Left lung (tissue), 10 donors: ENCODE results near the gene MEGF9. TPM values are rescaled to one million over a fixed set of nuclear protein-coding genes. Genes with fewer than 3 reads are reported as not detected.

ENCODE experiments used
- ATAC-seq: fragments of 200-7000 bp; cut with Tn5 transposase; one replicate; pipeline ENCODE4 v1.9.1; 2020; ENCODE audit warnings: moderate library complexity
- DNase-seq, 4 donors: peaks; one replicate each; pipeline ENCODE4 v3.0.0-alpha.2; 2013 to 2020
- H3K27ac ChIP-seq, 2 donors: fragments of 200-600 bp; sonication (generic) in 1 of 2; one replicate each; pipeline versions ENCODE4 v1.5.0 to v1.8.0; 2020 to 2021
- H3K27me3 ChIP-seq, 2 donors: fragments of 200-600 bp; sonication (generic) in 1 of 2; one replicate each; pipeline versions ENCODE4 v1.5.0 to v1.8.0; 2020 to 2021
- H3K36me3 ChIP-seq, 2 donors: fragments of 200-600 bp; sonication (generic) in 1 of 2; one replicate each; pipeline versions ENCODE4 v1.5.0 to v1.8.0; 2020 to 2021
- H3K4me1 ChIP-seq, 2 donors: fragments of 200-600 bp; one replicate each; pipeline ENCODE4 v1.8.0; 2021
- H3K4me3 ChIP-seq, 2 donors: fragments of 200-600 bp; sonication (generic) in 1 of 2; one replicate each; pipeline versions ENCODE4 v1.5.0 to v1.8.0; 2020 to 2021; ENCODE audit warnings: mild to moderate bottlenecking in 1 of 2
- H3K9me3 ChIP-seq, 2 donors: fragments of 200-600 bp; sonication (generic) in 1 of 2; one replicate each; pipeline versions ENCODE4 v1.5.0 to v1.8.0; 2020 to 2021
- intact Hi-C, 2 donors: fragments of 100-400 bp; cut with DNase I; formaldehyde crosslinking; loops; one replicate each; pipeline versions ENCODE4 v1.11.2 to v1.14.2; 2022
- polyA plus RNA-seq, 6 donors: library from polyadenylated mRNA; unstranded; fragments of 120-200 nt; gene quantifications; one replicate each; pipeline ENCODE4 v1.2.1, GENCODE V29; 2013; ENCODE audit not compliant: insufficient read length in 6 of 6
- total RNA-seq, 2 donors: library from RNA; stranded (reverse); fragmentation: NEBNext Ultra II Directional; extraction: Animal tissue kit (Norgen Biotek cat#: 25700); gene quantifications; one replicate each; pipeline ENCODE4 v1.2.1, GENCODE V29; 2021
- TF ChIP-seq, protein P1 (sequence below), 2 donors: fragments of 200-600 bp; sonication (generic) in 1 of 2; IDR thresholded peaks; one replicate each; pipeline versions ENCODE4 v1.5.0 to v1.8.0; 2021; ENCODE audit warnings: antibody characterized with exemption in 2 of 2
- donor health status: DM: no; HTN: yes; CAD: no.
- donor health status: DM: no; HTN: no; CAD: no.

Gene MEGF9
- total and polyA plus RNA-seq, 8 donors, result 13.8 to 103 (median 15.3) TPM

DNA sequence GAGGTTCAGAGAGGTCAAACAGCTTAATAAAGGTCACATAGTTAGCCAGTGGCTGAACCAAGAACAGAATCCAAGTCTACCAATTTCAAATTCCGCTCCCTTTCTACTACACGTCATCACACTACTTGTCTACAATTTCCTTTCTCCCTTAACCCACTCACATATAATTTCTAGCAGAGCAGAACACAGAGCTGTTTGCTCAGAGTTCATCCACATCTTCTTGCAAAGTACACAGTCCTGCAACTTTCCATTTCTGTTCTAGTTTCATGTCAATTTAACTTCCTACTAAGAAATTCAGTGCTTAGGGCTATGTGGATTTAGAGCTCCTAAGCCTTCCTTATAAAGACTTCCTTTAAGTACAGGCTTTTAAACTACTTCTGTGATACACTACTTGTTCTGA, 61.3 kb downstream of the MEGF9 start:
- TF ChIP-seq, protein P1, sequence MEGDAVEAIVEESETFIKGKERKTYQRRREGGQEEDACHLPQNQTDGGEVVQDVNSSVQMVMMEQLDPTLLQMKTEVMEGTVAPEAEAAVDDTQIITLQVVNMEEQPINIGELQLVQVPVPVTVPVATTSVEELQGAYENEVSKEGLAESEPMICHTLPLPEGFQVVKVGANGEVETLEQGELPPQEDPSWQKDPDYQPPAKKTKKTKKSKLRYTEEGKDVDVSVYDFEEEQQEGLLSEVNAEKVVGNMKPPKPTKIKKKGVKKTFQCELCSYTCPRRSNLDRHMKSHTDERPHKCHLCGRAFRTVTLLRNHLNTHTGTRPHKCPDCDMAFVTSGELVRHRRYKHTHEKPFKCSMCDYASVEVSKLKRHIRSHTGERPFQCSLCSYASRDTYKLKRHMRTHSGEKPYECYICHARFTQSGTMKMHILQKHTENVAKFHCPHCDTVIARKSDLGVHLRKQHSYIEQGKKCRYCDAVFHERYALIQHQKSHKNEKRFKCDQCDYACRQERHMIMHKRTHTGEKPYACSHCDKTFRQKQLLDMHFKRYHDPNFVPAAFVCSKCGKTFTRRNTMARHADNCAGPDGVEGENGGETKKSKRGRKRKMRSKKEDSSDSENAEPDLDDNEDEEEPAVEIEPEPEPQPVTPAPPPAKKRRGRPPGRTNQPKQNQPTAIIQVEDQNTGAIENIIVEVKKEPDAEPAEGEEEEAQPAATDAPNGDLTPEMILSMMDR (IDR thresholded peaks at IDR 0.05), result no peak

GRCh38 chr9:120650352-120650751, 63.9 kb downstream of the MEGF9 start:
- no peak for DNase-seq
- H3K27me3 ChIP-seq, result no peaks in the 10 kb centered on the region
- H3K9me3 ChIP-seq, result no peaks in the 10 kb centered on the region
- peaks cover 0 to 13% of the 10 kb centered on the region in 2 donors for H3K4me1 ChIP-seq
- H3K27ac ChIP-seq, result no peak overlapping the region
- ATAC-seq, result no peak
- TF ChIP-seq, protein P1 (IDR thresholded peaks at IDR 0.05), result no peak
- peaks cover 0 to 8% of the 10 kb centered on the region in 2 donors for H3K36me3 ChIP-seq
- intact Hi-C loops, result no loop called here
- H3K4me3 ChIP-seq, result no peak overlapping the region

More for the DNA sequence above, 61.3 kb downstream of the MEGF9 start:
- DNase-seq (no peak), ATAC-seq (no peak)
- no peak overlapping the region for H3K27ac ChIP-seq
- intact Hi-C loops, result no loop called here
- peaks cover 0 to 25% of the 10 kb centered on the region in 2 donors for H3K36me3 ChIP-seq
- H3K4me3 ChIP-seq, result no peak overlapping the region
- H3K9me3 ChIP-seq, result no peaks in the 10 kb centered on the region
- H3K4me1 ChIP-seq, result peaks cover 0 to 13% of the 10 kb centered on the region in 2 donors
- no peaks in the 10 kb centered on the region for H3K27me3 ChIP-seq

- Histone ChIP-seq H3K4me3 (no peak overlapping the region), H3K9me3 (no peaks in the 10 kb centered on the region), H3K36me3 (peaks cover 0 to 8% of the 10 kb centered on the region in 2 donors), H3K27me3 (no peaks in the 10 kb centered on the region), H3K4me1 (peaks cover 0 to 13% of the 10 kb centered on the region in 2 donors), H3K27ac (no peak overlapping the region)
- no peak for DNase-seq
- no peak for ATAC-seq
- TF ChIP-seq, protein P1 (IDR thresholded peaks at IDR 0.05), result no peak
- intact Hi-C loops, result no loop called here
These were observed 65.6 kb downstream of the MEGF9 start for GRCh38 chr9:120648581-120649197.

- no peak overlapping the region for H3K4me3 ChIP-seq
- DNase-seq (no peak), ATAC-seq (no peak)
- TF ChIP-seq, protein P1 (IDR thresholded peaks at IDR 0.05), result no peak
- peaks cover 0 to 8% of the 10 kb centered on the region in 2 donors for H3K4me1 ChIP-seq
- H3K27ac ChIP-seq, result no peak overlapping the region
- no peaks in the 10 kb centered on the region for H3K9me3 ChIP-seq
- intact Hi-C loops, result no loop called here
- H3K27me3 ChIP-seq, result no peaks in the 10 kb centered on the region
- H3K36me3 ChIP-seq, result peaks cover 0 to 8% of the 10 kb centered on the region in 2 donors
These were observed 67.3 kb downstream of the MEGF9 start for GRCh38 chr9:120646948-120647347.

GRCh38 chr9:120645760-120646159, 68.5 kb downstream of the MEGF9 start:
- peak; percentile 42 for ATAC-seq
- TF ChIP-seq, protein P1 (IDR thresholded peaks at IDR 0.05), result no peak
- H3K4me3 ChIP-seq, result no peak overlapping the region
- H3K36me3 ChIP-seq, result peaks cover 0 to 8% of the 10 kb centered on the region in 2 donors
- H3K27ac ChIP-seq, result no peak overlapping the region
- DNase-seq, result no peak
- H3K27me3 ChIP-seq, result no peaks in the 10 kb centered on the region
- intact Hi-C loops, result no loop called here
- H3K4me1 ChIP-seq, result peaks cover 0 to 8% of the 10 kb centered on the region in 2 donors
- no peaks in the 10 kb centered on the region for H3K9me3 ChIP-seq
